HG03095 (cell line): ENCODE data around the gene ADCK1.
"Not testable (repeated sequence)": the region's sequence is repeated elsewhere in the genome, so short reads cannot be mapped to it uniquely, and the experiment has no call there.

Experiments used
- ATAC-seq: cut with Tn5 transposase; IDR thresholded peaks from one replicate; pipeline ENCODE4 v1.9.1; 2021; ENCODE audit warnings: moderate library complexity; ENCODE audit not compliant: unreplicated experiment

Gene ADCK1

DNA sequence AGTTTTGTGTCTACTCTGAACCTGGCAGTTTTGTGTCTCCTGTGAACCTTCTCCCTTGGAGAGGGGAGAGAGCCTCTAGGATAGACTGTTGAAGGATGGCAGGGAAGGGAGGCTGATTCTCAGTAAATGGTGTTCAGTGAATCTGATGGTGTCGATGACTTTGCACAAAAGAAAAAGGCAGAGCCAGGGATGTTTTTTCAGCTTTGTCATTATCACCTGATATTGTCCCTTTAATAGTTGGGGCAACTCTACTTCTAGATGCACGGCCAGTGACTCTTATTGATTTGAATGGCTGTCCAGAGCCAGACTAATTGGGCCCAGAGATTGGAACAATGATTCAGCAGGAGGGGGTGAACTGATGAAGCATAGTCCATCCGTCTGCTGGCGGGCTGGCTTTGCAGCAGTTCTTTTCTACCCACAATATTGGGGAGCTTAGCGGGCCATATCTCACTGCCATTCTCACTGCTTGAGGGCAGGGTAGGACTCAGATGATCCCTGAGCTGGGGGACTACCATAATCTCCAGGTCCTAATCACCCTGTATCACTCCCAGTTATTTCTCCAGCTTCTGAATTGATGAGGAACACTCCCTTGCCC, 93.1 kb downstream of the ADCK1 start:
- no peak for ATAC-seq

DNA sequence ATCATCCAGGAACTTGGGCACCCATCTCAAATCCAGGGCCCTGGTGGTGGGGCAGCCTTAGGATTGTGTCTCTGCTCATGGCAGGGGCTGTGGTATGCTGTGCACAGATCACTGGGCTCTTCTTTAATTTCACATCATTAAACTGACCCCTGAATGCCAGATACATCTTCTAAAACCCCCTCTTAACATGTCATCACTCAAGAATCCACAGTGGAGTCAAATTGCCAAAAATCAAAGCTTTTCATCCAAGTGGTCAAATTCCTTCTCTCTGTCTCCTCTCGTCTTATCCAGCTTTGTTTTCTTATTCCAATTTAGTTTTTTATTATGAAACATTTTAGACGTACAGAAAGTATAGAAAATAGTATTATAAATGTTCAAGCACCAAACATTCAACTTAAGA, 97.5 kb downstream of the ADCK1 start:
- ATAC-seq, result no peak

DNA sequence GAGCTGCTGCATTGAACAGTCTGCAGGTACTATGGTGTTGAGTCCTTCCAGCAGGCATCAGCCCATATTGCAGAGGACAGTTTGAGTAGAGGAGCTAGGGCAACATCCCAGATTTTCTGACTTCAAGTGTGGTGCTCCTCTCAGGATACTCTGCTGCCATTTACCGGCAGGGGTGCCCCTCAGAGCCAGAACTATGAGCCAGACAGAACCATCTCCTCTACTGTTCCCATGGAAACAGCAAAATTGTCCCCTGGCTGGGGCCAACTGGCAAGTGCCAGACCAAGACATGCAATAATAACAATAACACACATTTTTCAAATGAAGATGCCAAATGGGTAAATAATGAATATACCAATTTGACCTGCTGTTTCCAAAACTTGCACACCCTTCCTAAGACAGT, 102.9 kb downstream of the ADCK1 start:
- ATAC-seq, result no peak

DNA sequence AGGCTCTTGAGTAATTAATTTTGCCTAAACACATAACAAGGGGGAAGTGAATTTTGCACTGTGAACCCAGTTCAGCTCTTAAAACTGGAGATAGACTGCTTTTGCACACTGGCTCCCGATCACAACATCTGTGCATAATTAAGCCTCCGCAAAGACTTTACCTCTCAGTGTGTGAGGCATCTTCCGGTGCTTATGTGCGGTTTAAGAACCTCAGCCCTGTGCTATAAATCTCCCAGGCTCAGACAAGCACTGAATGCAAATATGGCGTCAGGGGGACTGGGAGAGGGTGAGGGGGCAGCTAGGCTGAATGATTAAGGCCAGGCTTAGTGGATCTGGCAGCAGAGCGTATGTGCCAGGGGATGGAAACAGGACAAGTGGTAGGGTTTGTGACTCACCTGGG, 103.3 kb downstream of the ADCK1 start:
- ATAC-seq, result no peak

DNA sequence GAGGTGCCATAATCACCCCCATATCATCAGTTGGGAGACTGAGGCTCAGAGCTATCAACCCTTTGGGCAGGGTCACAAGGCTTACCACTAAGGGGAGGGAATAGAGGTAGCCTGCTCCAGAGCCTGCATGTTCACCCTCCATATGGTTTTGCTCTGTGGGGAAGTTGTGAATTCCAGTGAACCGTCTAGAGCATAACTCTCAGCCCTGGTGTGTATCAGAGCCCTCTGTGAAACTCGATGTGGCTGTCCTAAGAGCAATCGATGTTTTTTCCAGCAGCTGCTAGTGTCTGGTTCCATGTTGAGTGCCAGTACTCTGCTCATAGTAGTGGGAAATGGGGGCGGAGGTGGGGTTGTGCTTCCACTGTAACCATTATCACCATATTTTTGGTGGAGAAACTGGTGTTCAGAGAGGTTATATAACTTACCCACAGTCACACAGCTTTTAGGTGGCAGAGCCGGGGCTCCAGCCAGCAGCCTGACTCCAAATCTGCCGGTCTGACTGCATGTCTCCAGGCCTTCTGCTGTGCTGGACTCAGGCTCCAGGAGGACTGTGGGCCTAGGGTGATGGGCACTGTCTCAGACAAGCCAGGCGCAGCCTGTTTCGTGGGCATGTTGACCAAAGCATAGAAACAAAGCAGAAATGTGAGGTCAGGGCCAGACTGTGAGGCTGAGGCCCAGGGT, 104.2 kb downstream of the ADCK1 start:
- no peak for ATAC-seq

DNA sequence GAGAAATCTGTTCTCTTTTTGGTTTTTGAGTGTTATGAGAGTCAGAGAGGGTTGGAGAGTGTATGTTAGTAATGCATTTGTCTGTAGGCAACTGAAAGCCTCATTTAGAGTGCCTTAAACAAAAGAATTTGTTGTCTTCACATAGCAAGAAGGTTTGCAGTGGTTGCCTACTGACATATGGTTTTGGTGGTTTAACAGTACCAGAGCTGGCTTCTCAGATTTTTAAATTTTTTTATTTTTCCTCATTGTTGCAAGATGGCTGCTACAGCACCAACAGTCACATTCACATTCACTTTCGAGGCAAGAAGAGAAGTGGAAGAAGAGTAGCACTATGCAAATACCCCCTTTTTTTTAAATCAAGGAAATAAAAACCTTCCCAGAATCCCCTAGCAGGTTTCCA, 106.5 kb downstream of the ADCK1 start:
- no peak for ATAC-seq

DNA sequence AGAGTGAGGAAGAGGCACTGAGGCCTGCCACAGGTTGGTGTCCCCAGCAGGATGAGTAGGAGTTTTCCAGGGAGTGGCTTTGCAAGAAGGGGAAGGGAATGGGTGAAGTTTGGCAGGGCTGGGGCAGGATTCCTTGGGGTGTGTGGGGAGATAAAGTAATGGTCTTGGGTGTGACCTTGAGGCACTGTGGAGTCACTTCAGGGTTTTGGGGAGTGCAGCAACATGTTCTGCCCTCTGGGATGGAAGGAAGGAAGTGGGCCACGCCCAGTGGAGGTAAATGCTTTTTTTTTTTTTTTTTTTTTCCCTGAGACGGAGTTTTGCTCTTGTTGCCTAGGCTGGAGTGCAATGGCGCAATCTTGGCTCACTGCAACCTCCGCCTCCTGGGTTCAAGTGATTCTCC, 108.9 kb downstream of the ADCK1 start:
- no peak for ATAC-seq

DNA sequence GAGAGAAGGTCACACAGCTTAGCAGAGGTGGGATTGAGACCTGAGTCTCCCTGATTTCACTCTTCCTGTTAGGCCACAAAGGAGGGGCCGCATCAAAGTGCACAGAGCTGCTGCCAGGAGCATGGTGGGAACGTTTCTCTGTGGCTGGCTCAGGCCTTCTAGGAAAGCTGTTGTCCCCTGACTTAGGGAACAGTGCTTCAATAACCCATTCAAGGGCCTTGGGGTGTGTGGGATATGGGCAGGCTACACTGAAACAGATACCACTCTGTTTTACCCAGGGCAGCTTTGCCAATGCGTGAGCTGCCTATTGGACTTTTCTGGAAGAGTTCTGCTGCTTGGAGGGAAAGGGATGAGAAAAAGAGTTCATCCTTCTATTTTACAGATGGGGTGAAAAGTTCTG, 110.0 kb downstream of the ADCK1 start:
- ATAC-seq, result no peak

DNA sequence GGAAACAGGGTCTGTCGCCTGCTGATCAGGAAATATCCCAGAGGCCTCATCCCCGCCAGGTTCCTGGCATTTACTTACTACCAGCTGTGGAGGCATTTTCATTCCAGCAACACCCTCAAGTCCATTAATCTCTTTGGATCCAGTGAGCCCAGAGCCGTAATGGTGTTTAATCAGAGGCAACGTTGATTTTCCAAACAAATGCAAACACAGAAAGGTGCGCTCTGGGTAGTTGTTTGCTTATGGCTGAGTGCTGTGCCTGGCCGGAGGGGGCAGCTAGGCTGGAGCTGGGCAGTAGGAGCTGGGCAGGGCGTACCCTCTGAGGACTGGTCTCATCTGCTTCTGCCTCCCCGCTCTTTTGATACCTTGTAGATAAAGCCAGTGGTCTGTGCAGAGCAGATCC, 110.6 kb downstream of the ADCK1 start:
- no peak for ATAC-seq

DNA sequence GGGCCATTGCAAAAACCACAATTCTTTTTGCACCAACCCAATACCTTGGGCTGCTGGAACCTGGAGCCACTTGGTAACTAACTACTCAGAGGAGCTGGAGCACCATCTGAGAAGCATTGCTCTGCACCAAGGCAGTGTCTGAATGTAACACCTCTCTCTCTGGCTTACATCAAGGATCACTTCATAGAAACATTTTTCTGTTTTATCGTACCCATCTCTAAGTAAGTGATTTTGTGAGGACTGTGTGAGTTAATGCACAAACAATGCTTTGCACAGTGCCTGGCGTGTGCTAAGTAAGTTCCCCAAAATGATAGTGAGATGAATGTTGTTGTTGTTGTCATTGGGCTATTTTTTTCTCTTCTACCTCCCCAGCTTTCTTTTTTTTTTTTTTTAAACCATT, 111.4 kb downstream of the ADCK1 start:
- no peak for ATAC-seq

DNA sequence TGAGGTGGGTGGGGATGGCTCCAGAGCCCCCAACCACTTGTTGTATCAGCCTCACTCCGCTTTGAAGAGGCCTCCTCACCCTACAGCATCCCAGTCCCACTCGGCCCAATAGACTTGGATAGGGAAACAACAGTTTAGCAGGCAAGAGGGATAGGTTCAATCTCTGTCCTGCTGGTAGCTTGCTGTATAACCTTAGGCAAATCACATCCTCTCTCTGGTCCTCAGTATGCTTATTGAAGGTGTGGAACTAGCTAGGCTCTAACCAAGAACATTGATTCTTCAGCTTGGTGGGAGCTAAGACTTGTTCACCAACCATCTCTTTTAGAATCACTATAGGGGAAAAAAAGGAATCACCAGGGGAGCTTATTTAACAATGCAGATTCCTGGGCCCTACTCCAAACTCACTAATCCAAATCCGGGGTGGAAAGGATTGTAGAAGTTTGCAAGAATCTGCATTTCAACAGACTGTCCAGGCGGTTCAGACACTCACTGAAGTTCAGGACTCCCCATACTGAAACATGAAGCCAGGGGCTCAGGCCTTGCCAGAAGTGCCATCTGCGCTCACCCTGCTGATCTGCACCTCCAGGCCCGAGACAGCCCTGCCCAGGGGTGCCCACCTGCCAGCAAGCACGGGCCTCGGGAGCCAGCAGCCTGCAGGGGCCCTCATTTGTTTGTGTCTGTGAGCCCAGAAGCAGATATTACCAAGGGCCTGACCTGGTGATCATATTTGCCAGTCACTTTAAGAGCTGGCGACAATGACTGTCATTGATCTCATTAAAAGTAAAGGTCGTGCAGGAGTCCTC, 113.0 kb downstream of the ADCK1 start:
- ATAC-seq, result no peak

DNA sequence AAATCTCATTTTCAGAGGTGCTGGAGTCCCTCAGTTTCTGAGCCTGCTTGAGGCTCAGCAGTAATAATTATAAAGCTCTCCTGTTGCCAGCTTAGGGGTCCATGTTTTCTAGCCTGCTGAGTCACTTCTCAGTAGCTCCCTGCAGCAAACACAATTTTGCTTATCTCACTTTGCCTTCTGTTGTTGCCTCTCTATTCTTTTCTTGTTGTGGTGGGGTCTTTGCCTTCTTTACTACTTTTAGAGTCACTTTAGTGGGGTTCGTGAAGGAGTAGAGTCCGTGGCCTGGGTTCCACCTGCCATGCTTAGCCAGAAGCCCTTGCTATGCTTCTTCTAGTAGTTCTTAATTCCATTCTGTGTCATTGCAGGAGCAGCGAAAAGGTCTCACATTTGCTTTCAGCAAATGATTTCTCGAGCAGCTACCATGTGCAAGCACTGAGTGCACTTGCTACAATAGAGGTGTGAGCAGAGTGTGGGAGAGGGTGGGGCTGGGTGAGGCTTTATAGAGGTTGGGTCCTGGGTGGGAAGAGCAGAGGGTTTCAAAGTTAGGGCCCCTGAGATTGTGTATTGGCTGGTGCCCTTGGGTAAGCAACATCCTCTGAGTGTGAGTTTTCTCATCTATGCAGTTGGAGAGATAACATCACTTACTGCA, 114.3 kb downstream of the ADCK1 start:
- no peak for ATAC-seq

DNA sequence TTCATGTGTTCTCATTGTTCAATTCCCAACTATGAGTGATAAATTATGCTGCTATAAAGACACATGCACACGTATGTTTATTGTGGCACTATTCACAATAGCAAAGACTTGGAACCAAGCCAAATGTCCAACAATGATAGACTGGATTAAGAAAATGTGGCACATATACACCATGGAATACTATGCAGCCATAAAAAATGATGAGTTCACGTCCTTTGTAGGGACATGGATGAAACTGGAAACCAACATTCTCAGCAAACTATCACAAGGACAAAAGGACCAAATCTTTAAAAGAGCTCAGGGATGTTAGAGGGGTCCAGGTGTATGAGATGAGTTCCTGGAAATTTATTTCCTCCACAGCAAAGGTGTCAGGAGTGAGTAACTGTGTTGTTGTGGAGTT, 115.5 kb downstream of the ADCK1 start:
- ATAC-seq, result not testable (repeated sequence)

DNA sequence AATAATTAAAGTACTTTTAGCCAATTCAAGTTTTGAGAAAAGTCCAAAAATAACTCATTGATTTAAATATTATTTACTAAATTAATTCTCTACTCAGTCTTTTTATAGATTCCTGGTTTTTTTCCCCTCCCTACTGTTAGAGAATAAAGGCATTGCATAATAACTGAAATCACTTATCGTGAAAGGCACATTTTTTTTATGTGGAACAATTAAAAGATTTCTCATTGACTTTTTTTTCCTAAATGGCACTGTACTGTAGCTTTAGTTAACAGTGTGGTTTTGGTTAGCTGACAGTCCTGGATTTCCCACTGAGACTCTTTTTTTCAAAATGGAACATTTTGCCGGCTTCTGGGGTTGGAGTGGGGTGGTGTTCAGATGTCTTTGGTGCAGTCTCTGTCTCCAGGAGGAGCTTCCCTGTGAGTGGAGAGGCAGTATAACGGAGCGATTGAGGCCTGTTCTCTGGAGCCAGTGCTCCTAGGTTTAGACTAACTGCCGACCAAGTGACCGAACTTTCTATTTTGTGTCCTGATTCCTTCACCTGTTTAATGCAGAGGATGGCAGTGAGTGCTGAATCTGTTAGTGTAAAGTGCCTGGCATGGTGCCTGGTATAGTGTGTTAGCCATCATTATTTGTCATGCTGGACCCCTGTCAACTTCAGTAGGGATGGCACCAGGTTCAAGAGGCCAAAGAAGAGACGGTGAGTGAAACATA, 117.7 kb downstream of the ADCK1 start:
- no peak for ATAC-seq

DNA sequence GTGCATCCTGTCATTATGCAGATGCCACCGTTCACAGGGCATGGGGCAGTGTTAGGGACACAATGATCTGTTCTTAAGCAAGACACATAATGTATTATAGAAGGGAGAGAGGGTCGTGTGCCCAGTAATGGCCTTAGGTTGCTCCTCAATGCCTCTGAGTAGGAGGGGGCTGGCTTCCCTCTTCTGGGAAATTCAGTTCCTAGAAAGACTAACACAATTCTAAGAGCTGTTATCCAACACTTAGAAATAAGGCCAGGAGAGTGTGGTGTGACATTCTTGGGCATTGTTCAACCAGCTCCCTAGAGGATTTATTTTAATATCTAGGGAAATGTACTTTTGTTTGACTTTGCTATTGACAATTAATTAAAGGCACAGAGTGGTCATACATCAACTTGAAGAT, 118.5 kb downstream of the ADCK1 start:
- no peak for ATAC-seq

DNA sequence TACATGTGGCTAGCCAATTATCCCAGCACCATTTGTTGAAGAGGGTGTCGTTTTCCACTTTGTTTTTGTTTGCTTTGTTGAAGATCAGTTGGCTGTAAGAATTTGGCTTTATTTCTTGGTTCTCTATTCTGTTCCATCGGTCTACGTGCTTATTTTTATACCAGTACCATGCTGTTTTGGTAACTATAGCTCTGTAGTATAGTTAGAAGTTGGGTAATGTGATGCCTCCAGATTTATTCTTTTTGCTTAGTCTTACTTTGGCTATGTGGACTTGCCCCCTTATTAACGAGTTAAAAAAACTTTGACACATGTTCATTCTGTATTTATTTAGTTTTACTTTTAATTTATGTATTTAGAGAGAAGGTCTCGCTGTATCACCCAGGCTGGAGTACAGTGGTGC, 120.4 kb downstream of the ADCK1 start:
- ATAC-seq, result no peak

DNA sequence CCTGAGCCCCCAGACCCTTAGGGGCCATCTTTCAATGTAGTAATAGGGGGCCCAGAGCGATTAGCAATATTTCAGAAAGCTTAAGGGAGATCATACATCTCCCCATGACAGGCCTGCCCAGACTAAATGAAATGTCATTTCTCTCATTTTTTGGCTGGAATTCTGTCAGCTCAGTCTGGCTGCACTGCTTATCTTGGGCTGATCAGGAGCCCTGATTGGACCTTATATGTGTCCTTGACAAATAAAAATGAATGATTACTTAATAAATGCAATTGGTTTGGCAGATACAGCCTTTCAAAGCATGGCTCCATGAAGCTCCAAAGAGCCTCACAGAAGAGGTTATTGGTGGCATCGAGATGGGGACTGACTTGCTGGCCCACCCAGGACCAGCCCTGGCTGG, 121.9 kb downstream of the ADCK1 start:
- ATAC-seq, result no peak

DNA sequence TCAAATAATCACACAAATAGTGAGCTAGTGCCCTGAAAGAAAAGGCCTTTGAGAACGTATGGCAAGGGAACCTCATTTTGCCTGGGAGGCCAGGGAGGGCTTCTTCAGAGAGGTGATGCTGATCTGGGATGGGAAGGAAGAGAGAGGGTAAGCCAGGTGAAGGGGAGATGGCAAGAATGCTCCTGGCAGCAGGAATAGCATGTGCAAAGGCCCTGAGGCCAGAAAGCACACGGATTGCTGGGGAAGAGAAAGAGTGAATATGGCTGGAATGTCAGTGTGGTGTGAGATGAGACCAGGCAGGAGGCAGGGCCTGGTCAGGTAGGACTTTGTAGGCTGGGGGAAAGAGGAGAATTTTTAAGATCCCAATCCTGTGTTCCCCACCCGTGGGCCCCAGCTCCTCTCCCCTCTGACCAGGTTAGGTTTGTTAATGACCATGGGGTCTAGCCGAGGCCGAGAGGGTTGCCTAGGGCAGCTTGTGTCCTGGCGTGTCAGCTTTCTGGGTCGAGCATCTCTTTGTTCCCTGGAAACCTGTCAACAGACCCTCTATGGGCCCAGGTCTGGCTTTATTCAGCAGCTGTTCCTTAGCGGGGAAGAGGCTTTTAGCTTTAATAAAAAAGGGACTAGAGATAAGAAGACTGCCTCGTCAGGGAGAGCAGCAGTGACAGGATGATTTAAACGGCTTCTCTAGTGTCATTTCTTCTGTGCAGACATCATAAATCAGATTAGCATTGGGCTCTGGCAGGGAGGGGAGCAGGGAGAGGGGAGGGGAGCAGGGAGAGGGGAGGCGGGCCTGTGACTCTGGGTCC, 123.4 kb downstream of the ADCK1 start:
- no peak for ATAC-seq

DNA sequence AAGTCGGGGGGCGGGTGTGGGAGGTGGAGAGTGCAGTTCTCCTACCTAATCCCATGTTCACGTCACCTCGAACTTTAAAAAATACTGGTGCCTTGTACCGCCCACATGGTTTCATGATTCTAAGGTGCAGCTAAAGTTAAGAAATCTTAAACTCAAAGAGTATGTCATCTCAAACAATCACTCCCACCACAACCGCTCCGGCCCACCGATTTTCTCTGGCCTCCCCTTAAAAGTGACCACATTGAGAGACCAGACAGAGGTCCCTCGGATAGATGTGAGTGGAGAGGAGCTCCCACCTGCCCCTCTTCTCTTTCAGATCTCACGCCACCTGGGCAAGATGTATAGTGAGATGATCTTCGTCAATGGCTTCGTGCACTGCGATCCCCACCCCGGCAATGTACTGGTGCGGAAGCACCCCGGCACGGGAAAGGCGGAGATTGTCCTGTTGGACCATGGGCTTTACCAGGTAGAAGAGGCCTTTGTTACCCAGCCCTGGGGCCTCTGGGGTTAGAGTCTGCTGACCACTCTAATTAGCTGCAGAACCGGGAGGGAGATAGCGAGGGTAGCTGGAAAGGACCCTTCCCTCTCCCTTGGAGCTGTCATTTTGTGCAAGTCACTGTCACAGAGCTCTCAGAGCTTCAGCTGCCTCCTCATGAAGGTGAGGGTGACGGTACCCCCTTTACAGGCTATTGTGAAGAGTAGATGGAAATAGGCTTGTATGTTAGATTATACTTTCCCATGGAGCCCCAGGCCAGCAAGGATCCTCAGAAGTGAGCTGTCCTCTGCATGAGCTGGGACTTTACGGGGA, 124.4 kb downstream of the ADCK1 start:
- ATAC-seq, result no peak

DNA sequence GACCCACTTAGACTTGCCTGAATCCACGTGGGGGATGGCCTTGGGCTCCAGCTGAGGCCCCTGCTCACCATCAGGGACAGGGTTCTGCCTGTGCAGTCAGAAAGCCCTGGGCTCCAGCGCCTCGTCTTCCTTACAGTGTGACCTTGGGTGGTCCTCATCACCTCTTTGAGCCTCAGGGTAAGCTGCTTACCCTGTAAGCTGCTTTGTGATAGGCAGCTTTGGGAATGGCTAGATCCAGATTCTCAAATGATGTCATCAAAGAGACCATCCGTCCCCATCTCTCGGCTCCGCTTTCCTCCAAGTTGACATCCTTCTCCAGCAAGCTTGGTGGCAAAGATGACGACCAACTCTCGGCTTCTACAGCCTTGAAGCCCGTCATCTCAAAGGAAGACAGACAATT, 127.0 kb downstream of the ADCK1 start:
- ATAC-seq, result no peak
